Activated naive CD8-positive, alpha-beta T cell treated with anti-CD3 and anti-CD28 coated beads, Interleukin-2, amount 10 ng/mL, durations not matched to agents 7 days and 5 days (primary cell): ENCODE results near the gene ZNF335. TPM values are rescaled to one million over a fixed set of nuclear protein-coding genes. Genes with fewer than 3 reads are reported as not detected.
A peak's percentile ranks its signal among the peaks of the same experiment; 100 is the strongest.
"Not testable (repeated sequence)": the region's sequence is repeated elsewhere in the genome, so short reads cannot be mapped to it uniquely, and the experiment has no call there.

ENCODE experiments used
- ATAC-seq: fragments of 150-1000 bp; cut with Tn5 transposase; one replicate; pipeline ENCODE4 v1.10.0; 2021; ENCODE audit warnings: low read depth, moderate library complexity
- POLR2A ChIA-PET: fragments of 350-600 bp; sonication (Branson Sonifier 250); formaldehyde crosslinking; loops from one replicate; lab custom pipeline; 2021; ENCODE audit warnings: antibody characterized with exemption; lab: Charles Lee
- DNase-seq: peaks from one replicate; pipeline ENCODE4 v3.0.0; 2021
- H3K27ac Mint-ChIP-seq: one replicate; pipeline ENCODE4 v1.8.0; 2022; ENCODE audit warnings: mild to moderate bottlenecking, mixed read lengths
- H3K27me3 Mint-ChIP-seq: one replicate; pipeline ENCODE4 v1.8.0; 2022; ENCODE audit warnings: mild to moderate bottlenecking, moderate library complexity, mixed read lengths
- H3K36me3 Mint-ChIP-seq: one replicate; pipeline ENCODE4 v1.8.0; 2021; ENCODE audit warnings: mild to moderate bottlenecking, mixed read lengths
- H3K4me1 Mint-ChIP-seq: one replicate; pipeline ENCODE4 v1.8.0; 2021; ENCODE audit warnings: mixed read lengths
- H3K4me3 Mint-ChIP-seq: one replicate; pipeline ENCODE4 v1.8.0; 2022; ENCODE audit warnings: mild to moderate bottlenecking, moderate library complexity, mixed read lengths
- H3K9me3 Mint-ChIP-seq: one replicate; pipeline ENCODE4 v1.8.0; 2021; ENCODE audit warnings: mixed read lengths
- total RNA-seq, 2 experiments: library from RNA; stranded (reverse); gene quantifications; one replicate each; pipeline ENCODE4 v1.2.3, GENCODE V29; 2021

ZNF335 gene
- total RNA-seq, 2 experiments from 2014 or later, result 43.3 to 43.7 TPM

DNA sequence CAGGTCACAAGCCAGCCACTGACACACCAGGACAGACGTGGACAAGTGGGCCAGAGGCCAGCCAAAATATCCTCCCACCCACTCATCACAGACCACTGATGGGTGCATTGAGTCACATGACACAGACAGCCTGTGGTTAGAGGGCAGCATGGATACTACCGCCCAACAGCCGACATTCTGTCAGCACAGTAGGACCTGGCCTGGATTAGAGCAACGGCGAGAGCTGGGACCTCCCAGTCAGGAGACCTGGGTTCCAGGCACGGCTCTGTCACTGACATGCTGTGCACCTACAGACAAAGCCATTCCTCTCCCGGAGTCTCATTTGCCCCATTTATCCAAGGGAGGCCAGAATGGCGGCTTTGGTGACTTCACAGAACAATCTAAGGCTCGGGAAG, 8.0 kb downstream of the ZNF335 start:
- no peak overlapping the region for H3K27ac Mint-ChIP-seq
- DNase-seq (no peak), ATAC-seq (no peak)
- H3K36me3 Mint-ChIP-seq, result peaks cover 12% of the 10 kb centered on the region
- H3K4me1 Mint-ChIP-seq, result no peaks in the 10 kb centered on the region
- POLR2A ChIA-PET, result interaction anchor here (0.8 to 3.9 kb wide), 2 partner anchors 30 to 146 kb away, joined by 5 to 20 read pairs; partner anchors contain the start of gene PCIF1
- no peaks in the 10 kb centered on the region for H3K27me3 Mint-ChIP-seq
- H3K4me3 Mint-ChIP-seq, result no peak overlapping the region
- no peaks in the 10 kb centered on the region for H3K9me3 Mint-ChIP-seq

GRCh38 chr20:45963059-45964005, 8.7 kb downstream of the ZNF335 start:
- POLR2A ChIA-PET, result interaction anchor here (0.8 to 3.9 kb wide), 2 partner anchors 29 to 146 kb away, joined by 5 to 20 read pairs; partner anchors contain the start of gene PCIF1
- no peak for ATAC-seq
- Mint-ChIP-seq H3K27me3 (no peaks in the 10 kb centered on the region), H3K9me3 (no peaks in the 10 kb centered on the region), H3K4me3 (no peak overlapping the region), H3K36me3 (peaks cover 19% of the 10 kb centered on the region), H3K4me1 (no peaks in the 10 kb centered on the region), H3K27ac (no peak overlapping the region)
- no peak for DNase-seq

GRCh38 chr20:45962031-45962755, 9.8 kb downstream of the ZNF335 start:
- Mint-ChIP-seq H3K9me3 (no peaks in the 10 kb centered on the region), H3K36me3 (peaks cover 22% of the 10 kb centered on the region), H3K27ac (no peak overlapping the region), H3K27me3 (no peaks in the 10 kb centered on the region), H3K4me1 (no peaks in the 10 kb centered on the region), H3K4me3 (no peak overlapping the region)
- POLR2A ChIA-PET, result interaction anchor here (1.3 to 3.9 kb wide), 3 partner anchors 13 to 28 kb away, joined by 4 to 20 read pairs (median 9); partner anchors contain the start of gene PCIF1
- DNase-seq, result no peak
- ATAC-seq, result no peak

DNA sequence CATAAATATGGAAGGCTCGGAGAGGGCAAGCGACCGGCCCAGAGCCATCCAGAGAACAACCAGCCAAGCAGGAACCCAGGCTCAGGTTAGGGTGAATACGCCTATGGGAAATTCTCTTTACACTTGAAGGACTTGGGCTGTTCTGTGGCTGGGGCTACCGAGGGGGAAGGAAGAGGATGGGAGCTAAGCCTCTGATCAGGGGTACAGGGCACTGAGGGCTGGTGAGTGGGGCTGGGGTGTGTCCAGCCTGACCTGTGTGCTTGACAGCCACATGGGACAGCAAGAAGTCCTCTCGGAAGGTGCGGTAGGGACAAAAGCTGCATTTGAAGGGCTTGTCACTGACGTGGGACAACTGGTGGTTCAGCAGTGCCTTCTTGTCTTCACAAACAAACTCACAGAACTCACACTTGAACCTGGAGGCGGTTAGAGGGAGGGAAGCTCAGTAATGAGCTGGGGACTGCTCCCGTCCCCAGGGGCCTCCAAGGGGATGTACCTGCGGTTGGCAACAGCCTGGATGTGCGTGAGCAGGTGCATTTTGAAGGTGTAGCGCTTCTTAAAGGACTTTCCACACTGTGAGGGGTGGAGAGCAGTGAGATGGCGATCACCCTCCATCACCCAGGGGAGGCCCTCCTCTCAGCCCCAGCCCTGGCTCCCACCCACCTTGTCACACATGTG, 11.9 kb downstream of the ZNF335 start:
- Mint-ChIP-seq H3K4me3 (no peak overlapping the region), H3K36me3 (peaks cover 24% of the 10 kb centered on the region), H3K9me3 (no peaks in the 10 kb centered on the region), H3K27me3 (no peaks in the 10 kb centered on the region), H3K4me1 (no peaks in the 10 kb centered on the region), H3K27ac (no peak overlapping the region)
- DNase-seq (no peak), ATAC-seq (no peak)
- POLR2A ChIA-PET, result interaction anchor here (3.9 kb wide), 1 partner anchor 26 kb away, joined by 20 read pairs; the partner anchor contains the start of gene PCIF1

DNA sequence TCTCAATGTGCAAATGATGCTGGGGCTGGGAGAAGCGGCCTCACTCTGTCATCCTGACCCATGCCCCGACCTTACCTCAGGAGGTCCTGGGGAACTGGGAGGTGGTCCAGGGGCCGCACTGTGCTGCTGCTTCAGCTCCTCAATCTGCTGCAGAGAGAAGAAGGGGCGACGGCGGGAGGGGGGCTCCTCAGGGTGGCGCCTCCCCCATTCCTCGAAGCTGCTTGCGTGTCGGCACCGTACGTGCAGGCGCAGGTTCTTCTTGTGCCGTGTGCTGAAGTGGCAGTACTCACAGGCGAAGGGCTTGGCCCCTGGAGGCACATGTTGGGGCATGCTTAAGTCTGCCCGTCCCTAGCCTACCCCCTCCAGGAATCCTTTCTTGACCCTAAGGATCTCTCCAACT, 12.9 kb downstream of the ZNF335 start:
- POLR2A ChIA-PET, result interaction anchor here (0.7 to 2.6 kb wide), 3 partner anchors 11 to 158 kb away, joined by 3 to 8 read pairs (median 3); no protein-coding TSS in a partner anchor
- H3K27me3 Mint-ChIP-seq, result no peaks in the 10 kb centered on the region
- H3K9me3 Mint-ChIP-seq, result no peaks in the 10 kb centered on the region
- H3K4me1 Mint-ChIP-seq, result no peaks in the 10 kb centered on the region
- ATAC-seq (no peak), DNase-seq (no peak)
- peaks cover 22% of the 10 kb centered on the region for H3K36me3 Mint-ChIP-seq
- no peak overlapping the region for H3K27ac Mint-ChIP-seq
- no peak overlapping the region for H3K4me3 Mint-ChIP-seq

DNA sequence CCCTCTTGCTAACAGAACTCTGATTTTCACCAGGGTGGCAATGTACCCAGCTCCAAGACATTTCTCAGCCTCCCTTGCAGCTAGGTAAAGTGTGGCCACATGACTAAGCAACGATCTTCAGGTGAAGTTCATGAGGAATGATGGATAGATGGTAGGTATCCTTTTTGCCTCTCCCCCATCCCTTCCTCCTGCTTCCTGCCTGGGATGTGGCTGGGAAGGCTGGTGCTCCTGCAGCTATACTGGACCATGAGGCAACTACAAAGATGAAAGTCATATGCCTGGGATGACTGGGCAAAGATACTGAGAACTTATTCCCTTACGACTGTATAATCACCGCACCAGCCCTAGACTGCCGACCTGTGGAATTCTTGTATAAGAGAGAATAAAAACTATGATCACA, 13.4 kb downstream of the ZNF335 start:
- Mint-ChIP-seq H3K9me3 (no peaks in the 10 kb centered on the region), H3K36me3 (peaks cover 22% of the 10 kb centered on the region), H3K4me3 (no peak overlapping the region), H3K4me1 (no peaks in the 10 kb centered on the region), H3K27me3 (no peaks in the 10 kb centered on the region), H3K27ac (no peak overlapping the region)
- POLR2A ChIA-PET, result interaction anchor here (0.7 to 2.6 kb wide), 4 partner anchors 12 to 159 kb away, joined by 3 to 8 read pairs (median 3); no protein-coding TSS in a partner anchor
- DNase-seq (no peak), ATAC-seq (no peak)

GRCh38 chr20:45957021-45957941, 14.7 kb downstream of the ZNF335 start:
- ATAC-seq, result no peak
- peak overlapping the region; percentile 12 for H3K27ac Mint-ChIP-seq
- H3K4me1 Mint-ChIP-seq, result no peaks in the 10 kb centered on the region

GRCh38 chr20:45956326-45956725, 15.7 kb downstream of the ZNF335 start:
- H3K4me1 Mint-ChIP-seq, POLR2A ChIA-PET, H3K27ac Mint-ChIP-seq, H3K27me3 Mint-ChIP-seq, ATAC-seq, H3K4me3 Mint-ChIP-seq, DNase-seq, H3K9me3 Mint-ChIP-seq: not testable (repeated sequence)
- H3K36me3 Mint-ChIP-seq, result peaks cover 22% of the 10 kb centered on the region

More at GRCh38 chr20:45957021-45957941, 14.7 kb downstream of the ZNF335 start:
- Mint-ChIP-seq H3K36me3 (peaks cover 21% of the 10 kb centered on the region), H3K9me3 (no peaks in the 10 kb centered on the region), H3K27me3 (no peaks in the 10 kb centered on the region), H3K4me3 (no peak overlapping the region)
- POLR2A ChIA-PET, result interaction anchor here (0.7 to 2.6 kb wide), 4 partner anchors 13 to 158 kb away, joined by 3 to 8 read pairs (median 4); partner anchors contain the start of gene PCIF1
- no peak for DNase-seq

- no peak for DNase-seq
- H3K4me3 Mint-ChIP-seq, result no peak overlapping the region
- peaks cover 22% of the 10 kb centered on the region for H3K36me3 Mint-ChIP-seq
- H3K27ac Mint-ChIP-seq, result no peak overlapping the region
- no peaks in the 10 kb centered on the region for H3K27me3 Mint-ChIP-seq
- POLR2A ChIA-PET, result interaction anchor here (1.1 kb wide), 1 partner anchor 17 kb away, joined by 4 read pairs; no protein-coding TSS in a partner anchor
- H3K4me1 Mint-ChIP-seq, result no peaks in the 10 kb centered on the region
- H3K9me3 Mint-ChIP-seq, result no peaks in the 10 kb centered on the region
- no peak for ATAC-seq
Observed at GRCh38 chr20:45953672-45954071, 18.3 kb downstream of the ZNF335 start.

DNA sequence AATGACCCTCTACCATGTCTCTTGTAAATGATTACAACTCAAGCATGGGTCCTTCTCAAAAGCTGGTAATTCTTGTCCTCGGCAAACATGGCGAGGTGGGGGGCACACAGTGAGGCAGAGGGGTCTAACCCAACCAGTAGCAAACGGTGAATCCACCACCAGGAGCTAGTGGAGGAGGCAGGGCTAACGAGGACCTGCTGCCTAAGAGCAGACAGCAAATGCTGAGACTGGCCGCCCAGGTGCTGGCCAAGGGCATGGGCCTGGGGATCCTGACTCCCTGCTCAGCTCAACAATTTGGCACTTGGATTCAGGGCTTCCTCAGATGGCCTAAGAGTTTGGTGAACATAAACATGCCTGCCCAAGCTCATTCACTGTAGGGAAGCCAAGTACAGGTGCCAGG, 19.1 kb downstream of the ZNF335 start:
- no peak for DNase-seq
- POLR2A ChIA-PET, result interaction anchor here (0.7 to 1.1 kb wide), 3 partner anchors 10 to 18 kb away, joined by 3 to 4 read pairs (median 3); partner anchors contain the start of gene PCIF1
- Mint-ChIP-seq H3K9me3 (no peaks in the 10 kb centered on the region), H3K4me1 (no peaks in the 10 kb centered on the region), H3K4me3 (no peak overlapping the region), H3K27ac (no peak overlapping the region), H3K36me3 (peaks cover 16% of the 10 kb centered on the region), H3K27me3 (no peaks in the 10 kb centered on the region)
- ATAC-seq, result no peak

DNA sequence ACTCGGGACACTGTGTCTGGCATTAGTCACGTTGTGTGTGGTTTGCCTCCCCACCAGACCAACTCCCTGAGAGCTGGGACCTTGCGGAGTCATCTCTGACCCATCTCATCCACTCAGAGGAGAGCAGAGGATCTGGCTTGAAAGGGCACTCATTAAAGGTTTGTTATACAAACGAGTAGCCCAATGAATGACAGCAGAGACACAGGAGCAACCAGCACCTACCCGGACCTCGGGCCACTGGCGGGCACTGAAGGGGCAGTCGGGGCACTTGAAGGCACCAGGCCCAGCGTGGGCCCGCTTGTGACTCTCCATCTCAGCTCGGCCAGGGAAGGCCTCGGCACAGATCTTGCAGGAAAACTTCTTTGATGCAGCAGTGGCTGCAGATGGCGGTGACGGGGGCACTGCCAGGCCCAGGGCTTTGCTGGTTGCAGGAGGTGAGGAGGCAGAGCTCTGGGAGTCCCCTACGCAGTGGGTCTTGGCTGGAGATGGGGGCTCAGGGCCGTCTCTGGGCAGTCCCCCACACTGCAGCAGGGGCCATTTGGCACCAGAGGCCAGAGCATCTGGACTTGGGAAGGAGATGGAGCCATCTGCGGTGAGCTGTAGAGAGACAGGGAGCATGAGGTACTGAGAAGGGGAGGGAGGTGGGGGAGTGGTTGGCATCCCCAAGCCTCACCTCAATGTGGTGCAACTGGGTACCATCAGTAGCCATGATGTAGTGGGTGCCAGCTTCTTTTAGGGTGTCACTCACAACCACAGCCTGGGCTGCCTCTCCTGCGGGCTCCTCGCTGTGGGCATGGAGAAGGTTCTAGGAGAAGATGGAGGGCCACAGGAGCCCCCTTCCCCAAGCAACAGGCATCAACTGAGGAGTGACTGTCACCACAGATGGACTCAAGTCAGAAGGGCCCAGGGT, 19.8 kb downstream of the ZNF335 start:
- POLR2A ChIA-PET, result interaction anchor here (0.7 to 1.9 kb wide), 3 partner anchors 9 to 62 kb away, joined by 3 to 4 read pairs (median 3); partner anchors contain the start of genes CTSA, NEURL2 and PCIF1
- DNase-seq, result no peak
- H3K4me1 Mint-ChIP-seq, result no peaks in the 10 kb centered on the region
- H3K27me3 Mint-ChIP-seq, result no peaks in the 10 kb centered on the region
- H3K36me3 Mint-ChIP-seq, result peaks cover 13% of the 10 kb centered on the region
- no peaks in the 10 kb centered on the region for H3K9me3 Mint-ChIP-seq
- no peak for ATAC-seq
- no peak overlapping the region for H3K4me3 Mint-ChIP-seq
- peak overlapping the region; percentile 3 for H3K27ac Mint-ChIP-seq
